Stimulated activated CD4-positive, alpha-beta T cell treated with anti-CD3 and anti-CD28 coated beads, TNF-alpha, amount 100 ng/mL, for 1 hour (primary cell): Measurements from ENCODE around the gene ENPP1.

Source experiments
- DNase-seq, 3 donors: peaks; one replicate each; pipeline ENCODE4 v3.0.0-alpha.2; 2020; ENCODE audit warnings: low read depth in 3 of 3, low spot score in 1 of 3

The ENPP1 gene

DNA sequence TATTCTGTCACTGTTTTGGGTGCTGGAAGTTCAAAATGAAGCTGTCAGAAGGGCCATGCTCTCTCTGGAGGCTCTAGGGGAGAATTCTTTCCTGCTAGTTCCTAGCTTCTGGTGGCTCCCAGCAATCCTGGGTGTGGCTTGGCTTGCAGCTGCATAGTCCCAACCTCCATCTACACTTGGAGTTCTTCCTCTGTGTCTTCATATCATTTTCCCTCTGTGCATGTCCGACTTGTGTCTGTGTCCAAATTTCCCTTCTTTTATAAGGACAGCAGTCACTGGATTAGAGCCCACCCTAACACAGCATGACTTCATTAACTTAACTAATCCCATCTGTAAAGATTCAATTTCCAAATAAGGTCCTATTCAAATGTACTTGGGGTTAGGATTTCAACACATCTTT is 23.3 kb upstream of the ENPP1 start:
- DNase-seq, result no peak

DNA sequence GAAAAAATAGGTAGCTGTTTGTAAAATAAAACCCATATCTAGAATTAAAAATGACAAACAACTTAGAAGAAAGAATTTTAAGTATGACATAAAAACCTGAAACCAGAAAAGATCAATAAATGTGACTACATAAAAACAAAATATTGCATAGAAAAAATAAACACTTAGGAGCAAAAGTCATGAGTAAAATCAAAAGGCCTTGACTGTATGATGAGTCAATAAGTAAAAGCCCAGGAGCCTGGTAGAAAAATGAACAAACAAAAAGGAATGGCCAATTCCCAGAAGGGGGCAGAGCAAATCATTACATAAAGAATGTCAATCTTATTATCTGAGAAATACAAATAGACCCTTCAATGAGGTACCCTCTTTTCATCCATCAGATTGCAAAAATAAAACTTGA is 20.7 kb upstream of the ENPP1 start:
- DNase-seq, result no peak

DNA sequence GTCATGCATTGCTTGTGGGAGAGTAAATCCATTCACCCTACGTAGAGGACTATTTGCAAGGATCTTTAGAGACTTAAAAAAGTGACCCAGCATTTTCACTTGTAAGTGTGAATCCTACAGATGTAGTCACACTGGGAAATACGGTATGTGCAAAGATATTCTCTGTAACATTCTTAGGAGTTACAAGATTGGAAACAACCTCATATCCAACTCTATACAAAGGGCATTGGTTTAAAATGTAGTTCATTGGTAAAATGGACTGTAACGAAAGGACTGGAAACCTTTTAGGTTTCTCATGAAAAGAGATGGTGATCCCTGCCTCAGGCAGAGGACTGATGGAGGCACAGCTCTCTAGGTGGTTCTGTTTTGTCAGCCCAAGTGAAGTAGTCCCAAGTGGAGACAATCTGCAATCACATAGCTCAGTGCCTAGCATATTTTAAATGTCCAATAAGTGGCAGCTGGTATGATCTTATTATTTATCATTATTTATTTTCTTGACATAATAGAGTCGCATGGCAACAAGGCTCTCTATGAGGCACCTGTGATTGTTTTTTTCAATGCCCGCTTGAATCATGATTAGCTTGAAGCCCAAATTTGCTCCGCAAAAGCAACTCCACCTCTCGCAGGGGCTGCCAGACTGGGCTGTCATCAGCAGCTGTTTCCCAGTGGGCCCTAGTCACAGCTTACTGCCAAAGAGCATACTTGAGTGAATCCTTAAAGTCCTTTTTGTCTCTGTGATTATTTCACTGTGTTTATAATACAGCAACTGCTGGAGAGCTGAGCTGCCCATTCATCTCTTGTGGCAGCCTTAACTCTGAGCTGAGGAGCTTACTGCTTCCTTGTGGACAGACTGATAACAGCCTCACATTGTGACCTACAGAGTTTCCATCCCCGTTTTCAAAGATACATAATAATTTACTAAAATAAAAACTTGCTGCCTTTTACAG is 19.8 kb upstream of the ENPP1 start:
- no peak for DNase-seq

GRCh38 chr6:131789219-131789618 is 18.6 kb upstream of the ENPP1 start:
- no peak for DNase-seq

DNA sequence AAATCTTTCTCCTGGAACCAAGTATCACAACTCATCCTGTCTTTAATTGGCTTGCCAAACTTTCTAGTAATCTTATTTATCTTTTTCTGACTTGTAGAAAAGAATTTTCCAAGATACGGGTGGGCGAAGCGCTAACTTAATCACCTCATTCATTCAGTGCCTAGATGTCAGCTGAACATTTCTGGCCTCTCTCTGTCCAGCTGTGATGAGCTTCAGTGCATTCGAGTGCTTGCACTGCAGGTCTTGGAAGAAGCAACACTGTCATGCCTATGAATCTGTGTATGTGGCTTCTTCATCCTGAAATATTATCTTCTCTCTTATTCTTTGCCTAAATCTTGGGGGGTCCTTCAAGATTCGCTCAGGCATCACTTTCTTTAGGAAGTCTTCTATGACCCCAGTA is 16.3 kb upstream of the ENPP1 start:
- DNase-seq, result no peak

DNA sequence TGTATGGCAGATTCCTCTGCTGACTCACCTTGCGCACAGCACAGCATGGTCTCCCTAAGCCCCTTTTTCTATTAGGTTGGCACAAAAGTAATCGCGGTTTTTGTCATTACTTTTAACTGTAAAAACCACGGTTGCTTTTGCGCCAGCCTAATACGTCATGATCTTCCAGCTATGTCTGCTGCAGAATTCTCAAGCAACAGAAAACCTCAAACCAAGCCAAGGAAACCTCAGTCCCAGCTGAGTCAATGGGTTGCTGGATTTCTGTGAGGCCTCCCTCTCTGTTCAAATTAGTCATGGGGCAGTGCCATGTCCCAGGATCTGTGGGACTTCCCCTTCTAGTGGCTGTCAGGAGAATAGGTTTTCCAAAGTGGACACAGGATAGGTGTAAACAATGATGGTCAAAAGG is 15.7 kb upstream of the ENPP1 start:
- no peak for DNase-seq

DNA sequence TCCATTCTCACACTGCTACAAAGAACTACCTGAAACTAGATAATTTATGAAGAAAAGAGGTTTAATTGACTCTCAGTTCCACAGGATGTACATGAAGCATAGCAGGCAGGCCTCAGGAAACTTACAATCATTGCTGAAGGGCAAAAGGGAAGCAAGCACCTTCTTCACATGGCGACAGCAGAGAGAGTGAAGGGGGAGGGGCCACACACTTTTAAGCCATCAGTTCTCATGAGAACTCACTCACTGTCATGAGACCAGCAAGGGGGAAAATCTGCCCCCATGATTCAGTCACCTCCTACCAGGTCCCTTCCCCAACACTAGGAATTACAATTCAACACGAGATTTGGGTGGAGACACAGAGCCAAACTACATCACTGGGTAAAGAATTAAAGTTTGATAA is 12.5 kb upstream of the ENPP1 start:
- DNase-seq, result no peak

- DNase-seq, result no peak
Observed at GRCh38 chr6:131802347-131802746, 5.5 kb upstream of the ENPP1 start.

DNA sequence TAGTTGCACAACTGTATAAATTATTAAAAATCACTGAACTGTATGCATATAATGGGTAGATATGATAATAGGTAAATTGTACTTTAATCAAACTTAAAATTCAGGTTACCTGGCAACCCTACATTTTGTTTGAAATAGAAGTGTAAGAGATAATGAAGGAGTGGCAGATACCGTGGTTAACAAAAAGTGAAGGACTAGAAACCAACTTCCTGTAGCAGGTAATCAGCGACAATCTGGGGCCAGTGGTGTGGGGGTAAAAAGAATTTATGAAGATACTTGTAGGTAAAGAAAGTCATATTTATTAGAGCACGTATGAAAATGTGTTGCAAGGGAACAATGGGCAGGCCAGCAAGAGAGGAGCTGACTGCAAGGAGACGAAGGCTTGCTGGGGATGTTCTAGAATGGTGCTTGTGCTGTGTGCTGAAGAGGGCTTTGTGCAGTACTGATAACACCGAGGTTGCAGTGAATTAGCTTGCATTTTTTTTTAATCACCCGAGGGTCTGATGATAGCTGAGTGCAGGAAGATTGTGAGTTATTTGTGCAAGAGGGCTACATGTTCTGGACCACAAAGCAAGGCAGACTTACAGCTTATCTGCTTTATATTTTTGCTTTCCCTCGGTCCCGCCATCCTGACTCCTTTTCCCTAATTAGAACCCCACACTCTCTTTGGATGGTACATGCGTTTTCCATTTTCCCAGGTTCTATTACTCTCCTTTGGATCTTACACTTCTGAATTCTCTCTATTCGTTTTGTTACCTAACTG is 4.6 kb upstream of the ENPP1 start:
- DNase-seq, result no peak

- DNase-seq, result no peak
Observed at GRCh38 chr6:131804131-131804530, 3.7 kb upstream of the ENPP1 start.

GRCh38 chr6:131807321-131807643 is 538 bp upstream of the ENPP1 start:
- no peak for DNase-seq

- no peak for DNase-seq
Observed at GRCh38 chr6:131808460-131809269, 845 bp downstream of the ENPP1 start.

DNA sequence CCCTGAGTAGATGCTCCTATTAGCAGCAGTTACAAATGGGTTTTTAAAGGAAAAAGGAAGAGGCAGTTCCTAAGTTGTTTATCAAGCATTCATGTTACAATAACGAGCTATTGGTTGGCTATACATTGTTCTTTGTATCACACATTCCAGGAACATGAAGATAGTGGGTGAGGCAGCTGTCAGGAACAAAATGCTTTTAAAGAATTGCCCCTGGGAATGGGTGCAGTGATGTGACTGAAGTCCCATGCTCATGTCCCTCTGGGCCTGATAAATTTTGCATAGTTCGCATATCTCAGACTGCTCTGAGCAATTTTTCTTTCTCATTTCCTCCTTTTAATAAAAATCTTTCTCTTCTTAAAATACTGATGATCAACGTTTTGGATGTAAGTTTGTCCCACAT is 3.7 kb downstream of the ENPP1 start:
- DNase-seq, result no peak

DNA sequence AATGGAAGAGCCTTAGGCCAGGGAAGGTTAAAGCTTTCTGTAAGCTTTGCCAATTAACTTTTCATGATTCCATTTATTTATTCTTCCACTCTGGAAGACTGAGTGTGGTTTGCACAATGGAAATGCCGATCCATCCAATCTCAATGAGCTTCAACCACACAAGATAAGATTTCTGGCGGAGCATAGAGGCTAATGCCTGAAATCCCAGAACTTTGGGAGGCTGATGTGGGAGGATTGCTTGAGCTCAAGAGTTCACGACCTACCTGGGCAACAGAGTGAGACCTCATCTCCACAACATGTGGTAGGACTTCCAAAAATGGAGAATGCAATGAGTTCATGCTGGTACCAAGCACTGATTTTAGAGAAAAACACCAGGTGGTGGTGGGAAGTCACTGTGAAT is 6.2 kb downstream of the ENPP1 start:
- no peak for DNase-seq

DNA sequence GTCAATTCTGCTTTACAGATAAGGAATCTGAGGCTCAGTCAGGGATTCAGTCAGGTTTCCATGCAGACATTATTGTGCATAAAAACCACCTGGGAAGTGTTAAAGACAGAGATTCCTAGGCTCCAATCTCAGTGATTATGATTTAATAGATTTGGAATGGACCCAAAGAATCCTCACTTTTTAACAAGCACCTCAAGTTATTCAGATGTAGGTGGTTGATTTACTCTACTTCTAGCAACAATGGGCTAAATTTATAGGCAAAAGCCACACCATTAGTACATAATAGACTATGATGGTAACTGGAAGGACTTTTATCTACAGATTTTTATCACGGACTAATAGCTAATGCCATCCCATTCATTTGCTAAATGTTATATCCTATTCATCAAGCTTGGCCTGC is 9.0 kb downstream of the ENPP1 start:
- no peak for DNase-seq

GRCh38 chr6:131819572-131820124 is 11.8 kb downstream of the ENPP1 start:
- DNase-seq, result no peak

GRCh38 chr6:131821010-131821807 is 13.4 kb downstream of the ENPP1 start:
- no peak for DNase-seq

DNA sequence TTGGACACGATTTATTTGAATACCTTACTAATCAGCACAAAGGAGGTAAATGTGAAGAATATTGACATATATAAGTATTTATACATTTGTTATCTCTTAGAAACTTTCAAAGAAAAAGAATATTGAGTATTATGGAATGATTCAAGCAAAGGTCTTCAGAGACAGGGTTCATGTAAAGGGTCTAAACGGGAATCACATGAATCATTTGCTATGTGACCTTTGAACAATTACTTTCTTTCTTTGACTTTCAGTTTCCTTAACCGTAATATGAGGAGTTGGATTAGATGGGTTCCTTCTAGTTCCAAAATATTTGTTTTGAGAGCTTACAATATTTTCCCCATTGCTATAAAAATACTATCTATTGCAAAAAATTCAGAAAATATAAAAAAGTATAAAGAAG is 14.3 kb downstream of the ENPP1 start:
- no peak for DNase-seq

GRCh38 chr6:131823276-131823902 is 15.6 kb downstream of the ENPP1 start:
- DNase-seq, result no peak

GRCh38 chr6:131825946-131826345 is 18.1 kb downstream of the ENPP1 start:
- DNase-seq, result no peak
